Panc1 (cell line): ENCODE results near the gene NOS1. TPM values are rescaled to one million over a fixed set of nuclear protein-coding genes. Genes with fewer than 3 reads are reported as not detected.
A peak's percentile ranks its signal among the peaks of the same experiment; 100 is the strongest.

Source experiments
- ATAC-seq: fragments of 200-7000 bp; cut with Tn5 transposase; 2 replicates; pipeline ENCODE4 v1.9.1; 2020; ENCODE audit warnings: mild to moderate bottlenecking, moderate library complexity
- BruUV-seq: library from RNA; stranded (reverse); fragments of 400-500 nt; replicated peaks from 2 replicates; lab custom pipeline; 2021; lab: Mats Ljungman, UMichigan
- CTCF ChIA-PET: fragments of 300-600 bp; sonication (Branson Sonifier 250); formaldehyde crosslinking; loops from one replicate; lab custom pipeline; 2022; ENCODE audit warnings: antibody characterized with exemption; lab: Charles Lee
- POLR2A ChIA-PET: fragments of 300-600 bp; sonication (Branson Sonifier 250); formaldehyde crosslinking; loops from one replicate; lab custom pipeline; 2022; ENCODE audit warnings: antibody characterized with exemption; lab: Charles Lee
- DNase-seq: peaks from one replicate; pipeline ENCODE4 v3.0.0-alpha.2; 2010; ENCODE audit warnings: low read depth, low spot score
- H3K27ac ChIP-seq: 2 replicates; pipeline ENCODE4 v1.5.1; 2011; ENCODE audit warnings: mild to moderate bottlenecking, low read length, inconsistent platforms
- H3K27me3 ChIP-seq: fragments of 200-500 bp; sonication (Bioruptor generic); 2 replicates; pipeline ENCODE4 v1.6.0; 2014; ENCODE audit warnings: low read length, inconsistent platforms; ENCODE audit not compliant: control insufficient read depth, insufficient read depth
- H3K36me3 ChIP-seq: fragments of 200-500 bp; sonication (Bioruptor generic); 2 replicates; pipeline ENCODE4 v1.5.1; 2014; ENCODE audit warnings: inconsistent platforms, mild to moderate bottlenecking, low read length, moderate library complexity; ENCODE audit not compliant: control insufficient read depth, insufficient read depth
- H3K4me1 ChIP-seq: 2 replicates; pipeline ENCODE4 v1.5.1; 2011; ENCODE audit warnings: inconsistent platforms, mild to moderate bottlenecking, low read length, moderate library complexity; ENCODE audit not compliant: control insufficient read depth, insufficient read depth
- H3K4me3 ChIP-seq, 2 experiments: 2 replicates each; pipeline ENCODE4 v1.5.1; 2011 to 2012; ENCODE audit warnings: low read depth in 2 of 2, low read length in 2 of 2, mild to moderate bottlenecking in 2 of 2, inconsistent platforms in 1 of 2, moderate library complexity in 1 of 2
- H3K9me3 ChIP-seq: fragments of 200-500 bp; sonication (Bioruptor generic); 2 replicates; pipeline ENCODE4 v1.5.1; 2014; ENCODE audit warnings: low read depth, mild to moderate bottlenecking, inconsistent platforms, low read length, moderate library complexity; ENCODE audit not compliant: control insufficient read depth, insufficient read depth
- POLR2AphosphoS5 ChIP-seq: IDR thresholded peaks from 2 replicates; pipeline ENCODE4 v1.6.1; 2012; ENCODE audit warnings: mild to moderate bottlenecking, low read depth, low read length, moderate library complexity
- REST ChIP-seq, 2 experiments: IDR thresholded peaks; 2 replicates each; pipeline ENCODE4 v1.6.1; 2011 to 2012; ENCODE audit warnings: low read depth in 2 of 2, control low read depth in 1 of 2, low read length in 1 of 2, mild to moderate bottlenecking in 1 of 2, moderate library complexity in 1 of 2; ENCODE audit not compliant: insufficient read depth in 1 of 2
- SIN3A ChIP-seq: IDR thresholded peaks from 2 replicates; pipeline ENCODE4 v1.6.1; 2012; ENCODE audit warnings: low read depth, mild to moderate bottlenecking, low read length, moderate library complexity, borderline replicate concordance; ENCODE audit not compliant: insufficient read depth
- TCF7L2 ChIP-seq: IDR thresholded peaks from 2 replicates; pipeline ENCODE4 v1.6.1; 2011; ENCODE audit warnings: mild to moderate bottlenecking, low read depth, low read length, inconsistent platforms
- in situ Hi-C: cut with HindIII; loops from 2 replicates; pipeline ENCODE4 v1.10.0; 2016; ENCODE audit warnings: low sequenced_read_pairs, low pct_unique_long_range_greater_than_20kb
- intact Hi-C: fragments of 100-400 bp; cut with micrococcal nuclease; formaldehyde crosslinking; loops from one replicate; pipeline ENCODE4 v1.10.0; 2022; ENCODE audit not compliant: unreplicated experiment
- total RNA-seq: library from RNA; stranded (reverse); gene quantifications from one replicate; pipeline ENCODE4 v1.2.1, GENCODE V29; 2021; ENCODE audit not compliant: unreplicated experiment
- TF ChIP-seq, protein P1 (sequence below): fragments of 450-650 bp; IDR thresholded peaks from 2 replicates; pipeline ENCODE4 v1.5.1; 2017; ENCODE audit warnings: mild to moderate bottlenecking

Gene NOS1
- total RNA-seq, 1 experiment from 2014 or later, result 0.03 TPM

DNA sequence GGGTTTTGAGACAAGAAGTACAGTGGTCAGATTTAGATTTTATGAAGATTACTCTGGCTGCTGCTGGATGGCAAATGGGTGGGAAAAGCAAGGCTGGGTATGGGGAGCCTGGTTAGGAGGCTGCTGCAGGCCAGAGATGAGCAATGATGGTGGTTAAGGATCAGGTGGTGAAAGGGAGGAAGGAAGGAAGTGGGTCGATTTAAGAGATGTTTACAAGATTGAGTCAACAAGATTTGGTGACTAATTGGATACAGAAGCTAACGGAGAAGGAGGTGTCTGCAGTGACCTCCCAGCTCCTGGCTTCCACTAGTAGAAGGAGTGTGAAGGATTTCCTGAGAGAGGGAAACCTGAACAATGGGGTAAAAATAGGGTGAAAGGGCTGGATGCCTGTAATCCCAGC, 18.7 kb downstream of the NOS1 start:
- Histone ChIP-seq H3K36me3 (no peaks in the 10 kb centered on the region), H3K9me3 (0 out of 2 replicates have a peak, but pooled peaks cover 4% of the 10 kb centered on the region), H3K4me1 (no peaks in the 10 kb centered on the region), H3K4me3 (no peak overlapping the region), H3K27ac (no peak overlapping the region), H3K27me3 (no peaks in the 10 kb centered on the region)
- DNase-seq (no peak), ATAC-seq (peak; percentile 91)
- intact Hi-C loops, result no loop called here
- ChIA-PET POLR2A (no interaction called here), CTCF (no interaction called here)
- in situ Hi-C loops, result no loop called here
- no peak for TF ChIP-seq POLR2AphosphoS5
- no peak for TF ChIP-seq REST (IDR thresholded peaks at IDR 0.05; ENCODE audit: insufficient read depth in 1 of 2, low read depth in 2 of 2, low read length in 1 of 2)
- TF ChIP-seq TCF7L2, result no peak
- no TSS peak for BruUV-seq

- H3K27me3 ChIP-seq, result no peaks in the 10 kb centered on the region
- ChIA-PET CTCF (no interaction called here), POLR2A (no interaction called here)
- no peaks in the 10 kb centered on the region for H3K4me1 ChIP-seq
- ATAC-seq (no peak), DNase-seq (no peak)
- TF ChIP-seq SIN3A (no peak), POLR2AphosphoS5 (no peak), REST (IDR thresholded peaks at IDR 0.05; ENCODE audit: insufficient read depth in 1 of 2, low read depth in 2 of 2, low read length in 1 of 2) (no peak), TCF7L2 (no peak)
- TF ChIP-seq, protein P1, sequence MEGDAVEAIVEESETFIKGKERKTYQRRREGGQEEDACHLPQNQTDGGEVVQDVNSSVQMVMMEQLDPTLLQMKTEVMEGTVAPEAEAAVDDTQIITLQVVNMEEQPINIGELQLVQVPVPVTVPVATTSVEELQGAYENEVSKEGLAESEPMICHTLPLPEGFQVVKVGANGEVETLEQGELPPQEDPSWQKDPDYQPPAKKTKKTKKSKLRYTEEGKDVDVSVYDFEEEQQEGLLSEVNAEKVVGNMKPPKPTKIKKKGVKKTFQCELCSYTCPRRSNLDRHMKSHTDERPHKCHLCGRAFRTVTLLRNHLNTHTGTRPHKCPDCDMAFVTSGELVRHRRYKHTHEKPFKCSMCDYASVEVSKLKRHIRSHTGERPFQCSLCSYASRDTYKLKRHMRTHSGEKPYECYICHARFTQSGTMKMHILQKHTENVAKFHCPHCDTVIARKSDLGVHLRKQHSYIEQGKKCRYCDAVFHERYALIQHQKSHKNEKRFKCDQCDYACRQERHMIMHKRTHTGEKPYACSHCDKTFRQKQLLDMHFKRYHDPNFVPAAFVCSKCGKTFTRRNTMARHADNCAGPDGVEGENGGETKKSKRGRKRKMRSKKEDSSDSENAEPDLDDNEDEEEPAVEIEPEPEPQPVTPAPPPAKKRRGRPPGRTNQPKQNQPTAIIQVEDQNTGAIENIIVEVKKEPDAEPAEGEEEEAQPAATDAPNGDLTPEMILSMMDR, result no peak
- H3K4me3 ChIP-seq, result no peak overlapping the region
- no peaks in the 10 kb centered on the region for H3K36me3 ChIP-seq
- intact Hi-C loops, result no loop called here
- in situ Hi-C loops, result no loop called here
- no peak overlapping the region for H3K27ac ChIP-seq
- 0 out of 2 replicates have a peak, but pooled peaks cover 4% of the 10 kb centered on the region for H3K9me3 ChIP-seq
- BruUV-seq, result no TSS peak
Measured at GRCh38 chr12:117342247-117342646, 19.2 kb downstream of the NOS1 start.
